BJ (cell line): ENCODE data around the gene CEP70. TPM values are rescaled to one million over a fixed set of nuclear protein-coding genes. Genes with fewer than 3 reads are reported as not detected.
"Not testable (repeated sequence)": the region's sequence is repeated elsewhere in the genome, so short reads cannot be mapped to it uniquely, and the experiment has no call there.

Source experiments
- CTCF ChIA-PET: fragments of 350-600 bp; formaldehyde crosslinking; extraction: SDS; loops from one replicate; lab custom pipeline; 2021; ENCODE audit warnings: antibody characterized with exemption, inconsistent platforms; lab: Yijun Ruan, JAX
- POLR2A ChIA-PET: fragments of 300-600 bp; sonication (Branson Sonifier 250); formaldehyde crosslinking; extraction: SDS; loops from one replicate; lab custom pipeline; 2021; ENCODE audit warnings: antibody characterized with exemption; lab: Charles Lee
- DNase-seq: peaks from one replicate; pipeline ENCODE4 v3.0.0-alpha.2; 2011; ENCODE audit warnings: low read depth
- H3K27me3 ChIP-seq: 2 replicates; pipeline ENCODE4 v1.6.0; 2011; ENCODE audit warnings: low read length; ENCODE audit not compliant: control insufficient read depth, insufficient read depth
- H3K36me3 ChIP-seq: 2 replicates; pipeline ENCODE4 v1.5.1; 2011; ENCODE audit warnings: low read length; ENCODE audit not compliant: control insufficient read depth, insufficient read depth
- H3K4me3 ChIP-seq: 2 replicates; pipeline ENCODE4 v1.5.1; 2011; ENCODE audit warnings: low read depth, mild to moderate bottlenecking, control low read depth, low read length
- polyA plus RNA-seq: library from polyadenylated mRNA; depleted of rRNA; stranded (reverse); fragments of >200 nt; gene quantifications from 2 replicates; pipeline ENCODE4 v1.2.3, GENCODE V29; 2011
- TF ChIP-seq, protein P1 (sequence below): IDR thresholded peaks from 2 replicates; pipeline ENCODE4 v1.5.1; 2011; ENCODE audit warnings: low read depth, mild to moderate bottlenecking, control low read depth, inconsistent platforms, low read length, moderate library complexity; ENCODE audit not compliant: insufficient read depth

CEP70 gene
- polyA plus RNA-seq, 1 experiment = 3.6 TPM

DNA sequence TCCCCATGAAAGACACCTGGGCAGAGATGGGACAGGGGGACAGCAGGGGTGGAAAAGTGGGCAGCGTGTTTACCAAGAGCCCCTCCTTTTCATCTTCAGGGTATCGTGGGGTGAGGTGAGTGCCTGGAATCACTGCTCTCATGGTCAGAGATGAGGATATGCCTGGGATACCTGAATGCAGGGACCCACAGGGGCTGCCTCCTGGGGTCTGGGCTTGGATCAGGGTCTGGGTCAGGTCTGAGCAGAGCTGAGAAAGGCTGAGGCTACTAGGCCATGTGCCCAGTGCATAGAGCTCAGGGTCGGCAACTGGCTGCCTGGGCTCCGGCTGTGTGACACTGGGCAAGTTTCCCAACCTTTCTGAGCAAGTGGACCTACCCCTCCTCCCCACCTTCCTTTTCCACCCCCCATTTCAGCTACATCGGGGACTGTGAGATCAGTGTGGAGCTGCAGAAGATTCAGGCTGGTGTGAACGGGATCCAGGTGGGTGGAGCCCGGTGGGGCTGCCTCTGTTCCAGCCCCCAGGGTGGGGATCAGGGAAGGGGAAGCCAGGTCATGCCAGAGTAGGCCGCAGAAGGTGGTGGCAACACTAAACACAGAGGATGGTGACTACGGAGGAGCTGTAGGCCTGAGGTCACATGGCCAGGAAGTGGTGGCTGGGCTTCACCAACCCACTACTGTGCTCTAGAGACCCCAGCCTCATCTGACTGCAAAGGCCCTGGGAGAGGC is 135.1 kb downstream of the CEP70 start:
- DNase-seq = no peak
- TF ChIP-seq, protein P1, sequence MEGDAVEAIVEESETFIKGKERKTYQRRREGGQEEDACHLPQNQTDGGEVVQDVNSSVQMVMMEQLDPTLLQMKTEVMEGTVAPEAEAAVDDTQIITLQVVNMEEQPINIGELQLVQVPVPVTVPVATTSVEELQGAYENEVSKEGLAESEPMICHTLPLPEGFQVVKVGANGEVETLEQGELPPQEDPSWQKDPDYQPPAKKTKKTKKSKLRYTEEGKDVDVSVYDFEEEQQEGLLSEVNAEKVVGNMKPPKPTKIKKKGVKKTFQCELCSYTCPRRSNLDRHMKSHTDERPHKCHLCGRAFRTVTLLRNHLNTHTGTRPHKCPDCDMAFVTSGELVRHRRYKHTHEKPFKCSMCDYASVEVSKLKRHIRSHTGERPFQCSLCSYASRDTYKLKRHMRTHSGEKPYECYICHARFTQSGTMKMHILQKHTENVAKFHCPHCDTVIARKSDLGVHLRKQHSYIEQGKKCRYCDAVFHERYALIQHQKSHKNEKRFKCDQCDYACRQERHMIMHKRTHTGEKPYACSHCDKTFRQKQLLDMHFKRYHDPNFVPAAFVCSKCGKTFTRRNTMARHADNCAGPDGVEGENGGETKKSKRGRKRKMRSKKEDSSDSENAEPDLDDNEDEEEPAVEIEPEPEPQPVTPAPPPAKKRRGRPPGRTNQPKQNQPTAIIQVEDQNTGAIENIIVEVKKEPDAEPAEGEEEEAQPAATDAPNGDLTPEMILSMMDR = no peak
- Histone ChIP-seq H3K4me3 (no peak overlapping the region), H3K27me3 (peaks cover 6% of the 10 kb centered on the region), H3K36me3 (no peaks in the 10 kb centered on the region)
- CTCF ChIA-PET = interaction anchor here (0.5 to 2.7 kb wide), 5 partner anchors 10 to 465 kb away, joined by 3 to 10 read pairs (median 4); no protein-coding TSS in a partner anchor
- POLR2A ChIA-PET = no interaction called here

DNA sequence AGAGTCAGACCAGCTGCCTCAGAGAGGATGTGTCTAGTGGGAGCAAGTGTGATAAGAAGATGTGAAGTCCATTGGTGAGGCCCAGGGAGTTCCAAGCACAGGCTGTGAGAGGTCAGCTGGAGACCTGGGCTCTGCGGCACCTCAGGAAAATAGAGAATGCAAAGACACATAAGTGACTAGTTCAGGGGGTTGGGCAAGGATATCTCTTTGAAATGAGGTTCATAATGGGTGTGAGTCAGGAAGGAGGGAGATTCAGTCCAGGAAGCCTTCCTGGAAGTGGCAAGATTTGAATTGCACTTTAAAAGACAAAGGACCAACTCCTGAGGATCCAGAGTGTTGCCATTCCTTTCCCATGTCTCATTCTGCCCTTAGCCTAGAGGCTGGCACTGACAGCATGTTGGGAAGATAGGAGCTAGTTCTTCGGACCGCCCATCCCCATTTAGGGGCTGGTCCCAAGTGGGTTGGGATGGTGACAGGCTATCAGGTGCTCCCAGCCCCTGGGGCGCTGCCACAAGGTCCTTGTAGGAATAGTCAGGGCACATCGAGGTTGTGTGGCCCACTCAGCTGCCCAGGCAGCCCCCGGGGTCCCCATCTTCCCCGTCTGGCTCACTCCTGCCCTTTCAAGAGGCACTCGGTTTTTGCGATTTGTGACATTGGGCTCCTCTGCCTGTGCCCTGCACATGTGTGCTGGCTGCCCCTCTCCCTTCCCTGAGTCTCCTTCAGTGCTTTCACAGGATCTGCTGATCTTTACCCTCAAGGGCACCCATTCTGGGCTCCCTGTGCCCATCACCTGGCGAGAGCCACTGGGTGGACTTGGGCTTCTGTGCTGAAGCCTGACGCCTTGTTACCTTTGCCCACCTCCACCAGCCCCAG is 136.0 kb downstream of the CEP70 start:
- TF ChIP-seq, protein P1 = no peak
- Histone ChIP-seq H3K27me3 (peaks cover 6% of the 10 kb centered on the region), H3K36me3 (no peaks in the 10 kb centered on the region), H3K4me3 (no peak overlapping the region)
- no peak for DNase-seq
- POLR2A ChIA-PET = no interaction called here
- CTCF ChIA-PET = interaction anchor here (0.5 to 1.6 kb wide), 4 partner anchors 21 to 458 kb away, joined by 3 to 5 read pairs (median 4); no protein-coding TSS in a partner anchor

DNA sequence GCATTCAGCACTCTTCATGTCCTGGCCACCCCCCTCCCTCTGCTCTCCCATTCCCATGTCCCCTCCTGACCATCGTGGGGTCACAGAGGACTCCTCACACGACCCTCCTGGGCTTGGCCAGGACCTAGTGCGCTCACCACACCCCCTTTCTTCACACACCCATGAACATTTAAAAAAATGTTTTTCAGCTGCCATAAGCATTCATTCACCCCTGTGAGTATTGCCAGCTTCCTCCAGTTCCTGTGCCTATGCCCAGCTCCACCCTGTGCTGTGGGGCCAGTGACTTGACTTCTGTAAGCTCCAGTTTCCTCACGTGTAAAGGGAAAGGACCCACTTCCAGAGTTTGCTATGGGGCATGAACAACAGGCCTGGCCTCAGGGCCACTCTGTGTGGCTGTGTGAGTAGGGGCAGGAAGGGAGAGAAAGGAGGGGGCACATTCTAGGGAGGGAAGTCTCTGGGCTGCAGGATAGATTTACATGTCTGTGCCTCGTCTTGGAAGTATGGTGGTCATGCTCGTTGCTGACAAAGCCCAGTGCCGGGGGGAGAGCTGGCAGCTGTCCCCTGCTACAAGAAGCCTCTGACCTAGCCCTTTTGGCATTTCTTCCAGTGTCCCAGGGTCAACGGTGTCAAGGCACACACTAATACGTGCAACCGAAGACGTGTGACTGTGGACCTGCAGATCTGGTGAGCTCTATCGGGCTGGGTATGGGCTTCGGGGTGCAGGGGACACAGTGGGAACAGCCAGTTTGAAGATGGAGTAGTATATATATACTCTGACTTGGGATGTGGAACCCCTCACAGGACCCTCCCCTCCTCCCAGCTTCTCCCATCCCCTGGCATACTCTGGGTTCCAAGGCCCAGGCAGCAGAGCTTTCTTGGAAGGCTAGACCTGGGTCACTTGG is 136.8 kb downstream of the CEP70 start:
- DNase-seq = no peak

DNA sequence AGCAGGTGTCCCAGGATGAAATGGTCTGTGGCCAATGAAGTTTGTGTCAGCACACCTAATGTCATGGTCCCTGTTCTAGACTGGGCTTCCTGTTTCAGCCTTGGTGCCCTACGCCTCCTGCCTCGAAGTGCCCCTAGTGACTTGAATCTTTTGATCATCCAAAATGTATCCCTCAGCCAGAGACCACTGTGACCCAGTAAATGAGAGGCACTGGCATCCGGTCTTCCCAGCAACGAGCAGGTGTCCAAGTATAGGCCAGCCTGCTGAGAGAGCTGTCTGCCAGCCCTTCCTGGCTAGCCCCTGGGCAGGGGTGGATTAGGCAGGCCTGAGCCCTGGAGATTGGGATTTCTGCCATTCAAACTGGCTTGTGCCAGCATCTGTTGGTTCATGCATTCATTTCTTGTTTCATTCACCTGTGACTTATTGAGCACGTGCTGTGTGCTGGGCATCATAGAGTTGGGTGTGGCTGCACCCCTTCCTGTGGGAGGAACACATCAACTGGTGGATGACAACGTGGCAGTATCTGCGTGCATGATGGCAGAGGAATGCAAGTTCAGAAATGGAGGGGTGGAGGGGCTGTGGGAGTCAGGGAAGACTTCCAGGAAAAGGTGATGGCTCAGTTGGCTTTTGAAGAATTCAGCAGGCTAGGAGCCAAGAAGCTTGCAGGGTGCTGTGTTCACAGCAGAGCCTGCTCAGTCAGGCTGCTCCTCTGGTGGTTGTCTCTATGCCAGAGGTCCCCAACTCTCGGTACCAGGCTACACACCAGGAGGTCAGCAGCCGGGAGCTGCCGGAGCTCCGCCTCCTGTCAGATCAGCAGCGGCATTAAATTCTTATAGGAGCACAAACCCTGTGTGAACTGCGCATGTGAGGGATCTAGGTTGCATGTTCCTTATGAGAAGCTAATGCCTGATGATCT is 138.0 kb downstream of the CEP70 start:
- CTCF ChIA-PET = interaction anchor here (1.5 to 1.6 kb wide), 2 partner anchors 23 to 460 kb away, joined by 4 to 5 read pairs; no protein-coding TSS in a partner anchor
- no peak for DNase-seq
- H3K36me3 ChIP-seq = no peaks in the 10 kb centered on the region
- H3K4me3 ChIP-seq = no peak overlapping the region
- TF ChIP-seq, protein P1 = no peak
- H3K27me3 ChIP-seq = peaks cover 4% of the 10 kb centered on the region
- POLR2A ChIA-PET = no interaction called here

More for the DNA sequence above, 136.8 kb downstream of the CEP70 start:
- Histone ChIP-seq H3K4me3 (no peak overlapping the region), H3K36me3 (no peaks in the 10 kb centered on the region), H3K27me3 (peaks cover 6% of the 10 kb centered on the region)
- TF ChIP-seq, protein P1 = no peak
- CTCF ChIA-PET = interaction anchor here (1.3 to 1.6 kb wide), 3 partner anchors 22 to 458 kb away, joined by 3 to 5 read pairs (median 4); no protein-coding TSS in a partner anchor
- POLR2A ChIA-PET = no interaction called here

DNA sequence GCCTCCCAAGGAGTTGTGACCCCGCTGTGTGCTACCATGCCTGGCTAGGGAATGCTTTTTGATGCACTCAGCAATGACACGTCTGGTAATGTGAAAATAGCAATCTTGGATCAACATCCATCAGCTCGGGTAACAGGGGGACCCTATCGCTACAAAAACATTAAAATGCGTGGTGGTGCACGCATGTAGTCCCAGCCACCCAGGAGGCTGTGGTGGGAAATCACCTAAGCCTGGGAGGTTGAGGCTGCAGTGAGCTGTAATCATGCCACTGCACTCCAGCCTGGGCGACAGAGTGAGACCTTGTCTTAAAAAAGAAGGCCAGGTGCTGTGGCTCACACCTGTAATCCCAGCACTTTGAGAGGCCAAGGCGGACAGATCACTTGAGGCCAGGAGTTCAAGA is 140.1 kb downstream of the CEP70 start:
- DNase-seq, CTCF ChIA-PET, H3K27me3 ChIP-seq, H3K36me3 ChIP-seq, H3K4me3 ChIP-seq, POLR2A ChIA-PET: not testable (repeated sequence)
